KMS-11 (cell line): ENCODE results near the gene KIAA0753.

Experiments
- H2AFZ ChIP-seq: fragments of 200-600 bp; sonication (generic); 2 replicates; pipeline ENCODE4 v1.6.1; 2016; ENCODE audit warnings: antibody characterized with exemption, mixed run types, low read depth
- H3K27ac ChIP-seq: fragments of 200-600 bp; sonication (generic); 2 replicates; pipeline ENCODE4 v1.6.1; 2016; ENCODE audit warnings: mild to moderate bottlenecking, mixed run types
- H3K27me3 ChIP-seq: fragments of 200-600 bp; sonication (generic); 2 replicates; pipeline ENCODE4 v1.6.1; 2017; ENCODE audit warnings: mild to moderate bottlenecking, low read depth, mixed run types, moderate library complexity; ENCODE audit not compliant: insufficient read depth
- H3K36me3 ChIP-seq: fragments of 200-600 bp; sonication (generic); 2 replicates; pipeline ENCODE4 v1.6.1; 2017; ENCODE audit warnings: mild to moderate bottlenecking, mixed run types; ENCODE audit not compliant: insufficient read depth
- H3K4me1 ChIP-seq: fragments of 200-600 bp; sonication (generic); 2 replicates; pipeline ENCODE4 v1.6.1; 2016; ENCODE audit warnings: mild to moderate bottlenecking, low read depth, mixed run types; ENCODE audit not compliant: poor library complexity, severe bottlenecking
- H3K4me2 ChIP-seq: fragments of 200-600 bp; sonication (generic); 2 replicates; pipeline ENCODE4 v1.7.0; 2016; ENCODE audit warnings: mild to moderate bottlenecking, mixed run types
- H3K4me3 ChIP-seq: fragments of 200-600 bp; sonication (generic); IDR thresholded peaks from 2 replicates; pipeline ENCODE4 v1.6.1; 2017; ENCODE audit warnings: low read depth, low read length, mixed read lengths; ENCODE audit not compliant: insufficient read depth
- H3K79me2 ChIP-seq: fragments of 200-600 bp; sonication (generic); 2 replicates; pipeline ENCODE4 v1.6.1; 2016; ENCODE audit warnings: low read depth, mixed run types; ENCODE audit not compliant: insufficient read depth
- H3K9ac ChIP-seq: fragments of 200-600 bp; sonication (generic); 2 replicates; pipeline ENCODE4 v1.6.1; 2016; ENCODE audit warnings: mild to moderate bottlenecking, mixed run types
- H4K20me1 ChIP-seq: fragments of 200-600 bp; sonication (generic); 2 replicates; pipeline ENCODE4 v1.6.1; 2016; ENCODE audit warnings: mild to moderate bottlenecking, mixed run types; ENCODE audit not compliant: insufficient read depth
- CTCF ChIP-seq: fragments of 200-600 bp; sonication (generic); conservative IDR thresholded peaks from 2 replicates; pipeline ENCODE4 v1.6.1; 2017; ENCODE audit warnings: low read depth, mild to moderate bottlenecking, antibody characterized with exemption, low read length, moderate library complexity, mixed read lengths

KIAA0753 gene

DNA sequence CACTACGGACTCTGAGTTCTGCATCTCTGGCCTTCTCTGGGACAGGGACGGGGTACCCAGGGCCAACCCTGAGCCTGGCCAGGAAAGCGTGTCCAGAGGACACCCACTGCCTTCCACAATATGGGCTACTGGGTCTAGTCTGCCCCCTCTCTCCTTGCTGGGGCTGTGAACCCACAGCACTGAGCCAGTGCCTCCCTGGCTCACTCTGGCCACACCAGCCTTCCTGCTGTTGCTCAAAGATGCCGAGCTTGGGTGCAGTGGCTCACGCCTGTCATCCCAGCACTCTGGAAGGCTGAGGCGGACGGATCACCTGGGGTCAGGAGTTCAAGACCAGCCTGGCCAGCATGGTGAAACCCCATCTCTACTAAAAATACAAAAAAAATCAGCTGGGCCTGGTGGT lies 108.9 kb downstream of the KIAA0753 start:
- Histone ChIP-seq H3K27ac (no peak overlapping the region), H3K79me2 (no peaks in the 10 kb centered on the region), H3K4me2 (no peak overlapping the region), H3K4me3 (no peak overlapping the region), H4K20me1 (no peaks in the 10 kb centered on the region), H3K4me1 (no peaks in the 10 kb centered on the region), H3K36me3 (no peaks in the 10 kb centered on the region), H2AFZ (no peak overlapping the region), H3K9ac (no peak overlapping the region), H3K27me3 (no peaks in the 10 kb centered on the region)
- no peak for TF ChIP-seq CTCF

DNA sequence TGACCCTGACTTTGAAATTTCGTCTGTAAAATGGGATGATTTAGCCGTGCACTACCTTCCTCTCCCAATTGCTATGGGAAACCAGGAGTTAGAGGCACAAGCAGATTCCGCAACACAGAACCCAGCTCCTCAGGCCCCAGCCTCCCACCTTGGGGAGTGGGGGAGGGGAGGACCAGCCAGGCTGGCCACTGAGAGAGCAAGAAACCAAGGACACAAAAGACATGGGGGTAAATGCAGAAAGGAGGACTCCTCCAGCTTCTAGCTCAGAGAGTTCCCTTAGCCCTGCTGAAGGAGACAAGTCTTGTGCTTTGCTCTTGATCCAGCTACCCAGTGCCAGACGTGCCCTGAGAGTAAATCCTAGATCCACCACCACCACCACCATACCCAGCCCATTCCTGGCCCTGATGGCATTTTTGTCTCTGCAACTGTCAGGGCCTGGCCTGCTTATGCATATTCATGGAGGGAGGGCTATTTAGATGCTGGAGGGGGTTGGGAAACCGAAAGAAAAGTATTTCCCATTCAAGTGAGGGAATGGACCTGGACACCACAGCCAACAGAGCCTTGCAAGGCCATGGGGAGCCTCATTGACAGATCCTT lies 110.1 kb downstream of the KIAA0753 start:
- no peak overlapping the region for H3K27ac ChIP-seq
- no peaks in the 10 kb centered on the region for H3K27me3 ChIP-seq
- H3K4me1 ChIP-seq: no peaks in the 10 kb centered on the region
- H3K4me2 ChIP-seq: no peak overlapping the region
- no peak overlapping the region for H3K9ac ChIP-seq
- no peak for TF ChIP-seq CTCF
- H3K36me3 ChIP-seq: no peaks in the 10 kb centered on the region
- H3K4me3 ChIP-seq: no peak overlapping the region
- H2AFZ ChIP-seq: no peak overlapping the region
- H4K20me1 ChIP-seq: no peaks in the 10 kb centered on the region
- H3K79me2 ChIP-seq: no peaks in the 10 kb centered on the region

DNA sequence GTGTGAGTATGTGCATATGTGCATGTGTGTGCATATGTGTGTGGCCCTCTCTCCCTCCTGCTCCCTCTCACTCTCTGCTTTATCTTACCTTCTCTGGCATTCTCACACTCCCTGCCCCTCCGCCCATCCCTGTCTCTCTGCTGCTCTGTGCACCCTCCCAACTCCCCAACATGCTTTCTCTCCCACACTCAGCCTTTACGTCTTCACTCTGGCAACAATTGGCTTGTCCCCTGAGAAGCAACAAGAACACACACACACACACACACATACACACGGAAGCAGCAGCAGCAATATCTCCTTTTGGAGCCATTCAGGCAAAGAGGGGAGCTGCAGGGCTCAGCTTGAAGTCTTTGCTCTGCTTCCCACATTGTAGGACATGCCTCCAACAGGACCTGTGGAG lies 112.0 kb downstream of the KIAA0753 start:
- Histone ChIP-seq H2AFZ (no peak overlapping the region), H3K4me1 (no peaks in the 10 kb centered on the region), H3K4me2 (no peak overlapping the region), H3K79me2 (no peaks in the 10 kb centered on the region), H3K4me3 (no peak overlapping the region), H4K20me1 (no peaks in the 10 kb centered on the region), H3K9ac (no peak overlapping the region), H3K36me3 (no peaks in the 10 kb centered on the region), H3K27ac (no peak overlapping the region), H3K27me3 (no peaks in the 10 kb centered on the region)
- no peak for TF ChIP-seq CTCF
